ENCODE measurements around the gene CREBBP.

GRCh38 chr16:3702082-3702481, 178.4 kb downstream of the CREBBP start:
- no peak for TF ChIP-seq POLR2A (IDR thresholded peaks at IDR 0.05; ENCODE audit: low read depth, low read length)
- no peak for TF ChIP-seq TAF1 (IDR thresholded peaks at IDR 0.05; ENCODE audit: borderline replicate concordance, low read depth, low read length)
- TF ChIP-seq POLR2AphosphoS5 (IDR thresholded peaks at IDR 0.05; ENCODE audit: low read depth, low read length), result no peak
